Choroid plexus epithelial cell (primary cell): ENCODE data around the gene ESR1.
A peak's percentile ranks its signal among the peaks of the same experiment; 100 is the strongest.

Source experiments
- DNase-seq: peaks from one replicate; pipeline ENCODE4 v3.0.0-alpha.2; 2010; ENCODE audit warnings: low read depth
- H3K4me3 ChIP-seq: 2 replicates; pipeline ENCODE4 v1.5.1; 2011; ENCODE audit warnings: low read depth, mild to moderate bottlenecking, control low read depth, low read length, moderate library complexity
- TF ChIP-seq, protein P1 (sequence below): conservative IDR thresholded peaks from 2 replicates; pipeline ENCODE4 v1.5.1; 2011; ENCODE audit warnings: low read depth, mild to moderate bottlenecking, control low read depth, inconsistent platforms, low read length, moderate library complexity

ESR1 gene

DNA sequence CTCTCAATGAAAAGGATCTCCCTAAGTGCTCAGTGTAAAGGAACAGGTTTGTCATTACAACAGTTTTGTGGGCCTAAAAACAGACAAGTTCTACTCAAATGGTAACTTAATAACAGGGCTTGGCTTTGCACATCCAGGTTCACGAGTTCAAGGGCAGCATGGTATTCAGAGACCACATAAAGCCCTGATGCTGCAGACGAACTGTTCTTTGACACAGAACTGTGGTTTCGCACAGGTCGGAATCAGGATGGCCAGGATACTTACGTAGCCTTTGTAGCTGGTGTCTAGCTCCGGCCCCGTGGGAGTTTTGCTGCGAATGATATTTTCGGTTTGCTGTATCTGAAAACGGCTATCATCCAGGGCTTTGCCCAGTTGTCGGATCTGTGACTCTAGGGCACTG, 335.9 kb downstream of the ESR1 start:
- H3K4me3 ChIP-seq, result no peak overlapping the region
- no peak for DNase-seq
- TF ChIP-seq, protein P1, sequence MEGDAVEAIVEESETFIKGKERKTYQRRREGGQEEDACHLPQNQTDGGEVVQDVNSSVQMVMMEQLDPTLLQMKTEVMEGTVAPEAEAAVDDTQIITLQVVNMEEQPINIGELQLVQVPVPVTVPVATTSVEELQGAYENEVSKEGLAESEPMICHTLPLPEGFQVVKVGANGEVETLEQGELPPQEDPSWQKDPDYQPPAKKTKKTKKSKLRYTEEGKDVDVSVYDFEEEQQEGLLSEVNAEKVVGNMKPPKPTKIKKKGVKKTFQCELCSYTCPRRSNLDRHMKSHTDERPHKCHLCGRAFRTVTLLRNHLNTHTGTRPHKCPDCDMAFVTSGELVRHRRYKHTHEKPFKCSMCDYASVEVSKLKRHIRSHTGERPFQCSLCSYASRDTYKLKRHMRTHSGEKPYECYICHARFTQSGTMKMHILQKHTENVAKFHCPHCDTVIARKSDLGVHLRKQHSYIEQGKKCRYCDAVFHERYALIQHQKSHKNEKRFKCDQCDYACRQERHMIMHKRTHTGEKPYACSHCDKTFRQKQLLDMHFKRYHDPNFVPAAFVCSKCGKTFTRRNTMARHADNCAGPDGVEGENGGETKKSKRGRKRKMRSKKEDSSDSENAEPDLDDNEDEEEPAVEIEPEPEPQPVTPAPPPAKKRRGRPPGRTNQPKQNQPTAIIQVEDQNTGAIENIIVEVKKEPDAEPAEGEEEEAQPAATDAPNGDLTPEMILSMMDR, result no peak

DNA sequence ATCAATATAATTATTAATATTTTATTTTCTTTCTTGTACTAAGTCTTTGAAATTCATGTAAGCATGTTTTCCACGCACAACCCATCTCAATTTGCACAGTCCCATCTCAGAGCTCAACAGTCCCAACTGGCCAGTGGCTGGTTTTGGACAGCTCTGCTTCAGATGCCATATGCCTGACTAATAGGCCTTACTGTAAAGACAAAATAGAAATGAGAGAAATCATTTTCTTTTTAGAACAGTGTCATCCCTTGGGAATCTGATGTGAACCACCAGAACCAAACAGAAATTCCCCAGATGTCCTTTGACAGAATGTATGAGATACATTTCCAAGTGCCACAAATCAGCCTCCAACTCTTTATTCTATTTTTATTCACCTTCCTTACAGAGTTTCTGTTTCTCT, 338.9 kb downstream of the ESR1 start:
- no peak overlapping the region for H3K4me3 ChIP-seq
- peak; percentile 71 for DNase-seq
- TF ChIP-seq, protein P1, result no peak

- no peak for DNase-seq
- TF ChIP-seq, protein P1, result no peak
- H3K4me3 ChIP-seq, result no peak overlapping the region
Observed at GRCh38 chr6:152147269-152147668, 339.8 kb downstream of the ESR1 start.

- TF ChIP-seq, protein P1, result no peak
- no peak for DNase-seq
Observed at GRCh38 chr6:152148412-152148811, 340.9 kb downstream of the ESR1 start.

DNA sequence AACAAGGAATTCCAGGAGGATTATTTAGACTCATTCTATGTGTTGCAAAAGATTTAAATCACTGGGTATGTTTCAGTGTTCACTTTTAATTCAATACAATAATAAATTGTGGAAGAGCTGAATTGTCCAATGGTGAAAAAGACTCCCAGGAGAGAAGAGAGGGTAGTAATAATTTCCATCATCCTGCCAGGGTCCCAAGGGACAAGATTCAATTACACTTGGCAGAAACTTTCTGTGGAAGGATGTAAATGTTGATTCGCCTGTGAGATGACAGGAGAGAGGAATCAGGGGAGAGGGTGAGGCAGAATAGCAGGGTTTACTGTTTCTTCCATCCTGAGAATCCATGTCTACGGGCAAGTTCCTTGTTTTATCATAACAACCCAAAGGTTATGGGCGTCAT, 342.7 kb downstream of the ESR1 start:
- TF ChIP-seq, protein P1, result no peak
- H3K4me3 ChIP-seq, result no peak overlapping the region
- DNase-seq, result peak; percentile 18

More at GRCh38 chr6:152148412-152148811, 340.9 kb downstream of the ESR1 start:
- H3K4me3 ChIP-seq, result no peak overlapping the region

GRCh38 chr6:152151920-152152319, 344.4 kb downstream of the ESR1 start:
- TF ChIP-seq, protein P1, result no peak
- no peak overlapping the region for H3K4me3 ChIP-seq
- no peak for DNase-seq

- no peak for DNase-seq
- H3K4me3 ChIP-seq, result no peak overlapping the region
- TF ChIP-seq, protein P1, result no peak
Observed at GRCh38 chr6:152154559-152155356, 347.3 kb downstream of the ESR1 start.
